GM21447 (cell line): ENCODE measurements around the gene FHIT.
"Not testable (repeated sequence)": the region's sequence is repeated elsewhere in the genome, so short reads cannot be mapped to it uniquely, and the experiment has no call there.

Experiments
- ATAC-seq: cut with Tn5 transposase; IDR thresholded peaks from one replicate; pipeline ENCODE4 v1.9.1; 2021; ENCODE audit not compliant: unreplicated experiment

FHIT gene

GRCh38 chr3:61008153-61008997 lies 242.9 kb downstream of the FHIT start:
- no peak for ATAC-seq

- ATAC-seq = no peak
These were observed 245.7 kb downstream of the FHIT start for GRCh38 chr3:61005591-61005990.

- no peak for ATAC-seq
These were observed 252.4 kb downstream of the FHIT start for GRCh38 chr3:60998858-60999257.

- ATAC-seq = no peak
These were observed 258.9 kb downstream of the FHIT start for GRCh38 chr3:60992395-60992794.

GRCh38 chr3:60990442-60990730 lies 260.9 kb downstream of the FHIT start:
- no peak for ATAC-seq

- no peak for ATAC-seq
These were observed 261.4 kb downstream of the FHIT start for GRCh38 chr3:60989626-60990441.

- not testable (repeated sequence) for ATAC-seq
These were observed 264.1 kb downstream of the FHIT start for GRCh38 chr3:60987191-60987590.

GRCh38 chr3:60986552-60986951 lies 264.7 kb downstream of the FHIT start:
- ATAC-seq = no peak

- no peak for ATAC-seq
These were observed 267.3 kb downstream of the FHIT start for GRCh38 chr3:60983906-60984305.

- no peak for ATAC-seq
These were observed 270.9 kb downstream of the FHIT start for GRCh38 chr3:60980342-60980692.

- ATAC-seq = no peak
These were observed 271.6 kb downstream of the FHIT start for GRCh38 chr3:60979461-60980341.

GRCh38 chr3:60973321-60973720 lies 277.9 kb downstream of the FHIT start:
- no peak for ATAC-seq

- ATAC-seq = no peak
These were observed 278.7 kb downstream of the FHIT start for GRCh38 chr3:60972599-60972998.

GRCh38 chr3:60970850-60971249 lies 280.4 kb downstream of the FHIT start:
- no peak for ATAC-seq

GRCh38 chr3:60967141-60967540 lies 284.1 kb downstream of the FHIT start:
- ATAC-seq = no peak

- ATAC-seq = no peak
These were observed 293.7 kb downstream of the FHIT start for GRCh38 chr3:60957541-60957940.

- ATAC-seq = no peak
These were observed 294.5 kb downstream of the FHIT start for GRCh38 chr3:60956729-60957128.

- ATAC-seq = no peak
These were observed 296.2 kb downstream of the FHIT start for GRCh38 chr3:60955034-60955433.

GRCh38 chr3:60954048-60954447 lies 297.2 kb downstream of the FHIT start:
- no peak for ATAC-seq

- ATAC-seq = no peak
These were observed 297.9 kb downstream of the FHIT start for GRCh38 chr3:60953351-60953750.

- no peak for ATAC-seq
These were observed 299.2 kb downstream of the FHIT start for GRCh38 chr3:60952055-60952454.
